HG03469 (cell line): ENCODE data around the gene LCN10.

Experiments used
- ATAC-seq: cut with Tn5 transposase; IDR thresholded peaks from one replicate; pipeline ENCODE4 v1.9.1; 2021; ENCODE audit warnings: mild to moderate bottlenecking, moderate library complexity, moderate number of reproducible peaks; ENCODE audit not compliant: unreplicated experiment

LCN10 gene

GRCh38 chr9:136740491-136740890, 2.2 kb downstream of the LCN10 start:
- ATAC-seq = no peak

DNA sequence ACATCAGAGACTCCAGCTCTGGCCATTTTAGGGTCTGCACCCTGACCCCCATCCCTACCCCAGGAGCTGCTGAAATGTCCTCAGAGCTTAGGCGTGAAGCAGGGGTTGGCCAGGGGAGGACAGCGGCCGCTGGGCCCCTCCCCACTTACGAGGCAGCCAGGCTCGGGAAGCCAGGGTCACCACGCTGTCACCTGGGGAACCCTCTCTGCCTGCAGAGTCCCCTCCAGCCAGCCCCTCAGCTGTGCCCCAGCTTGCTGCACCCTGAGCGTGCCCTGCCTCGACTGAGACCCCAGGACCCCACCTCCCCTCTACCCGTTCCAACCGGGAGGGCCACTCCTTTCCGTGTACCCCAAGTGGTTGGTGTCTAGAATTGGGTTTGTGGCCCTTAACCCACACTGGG, 2.7 kb downstream of the LCN10 start:
- ATAC-seq = no peak

GRCh38 chr9:136739509-136739908, 3.2 kb downstream of the LCN10 start:
- ATAC-seq = no peak

- ATAC-seq = no peak
These were observed 3.8 kb downstream of the LCN10 start for GRCh38 chr9:136738960-136739359.

DNA sequence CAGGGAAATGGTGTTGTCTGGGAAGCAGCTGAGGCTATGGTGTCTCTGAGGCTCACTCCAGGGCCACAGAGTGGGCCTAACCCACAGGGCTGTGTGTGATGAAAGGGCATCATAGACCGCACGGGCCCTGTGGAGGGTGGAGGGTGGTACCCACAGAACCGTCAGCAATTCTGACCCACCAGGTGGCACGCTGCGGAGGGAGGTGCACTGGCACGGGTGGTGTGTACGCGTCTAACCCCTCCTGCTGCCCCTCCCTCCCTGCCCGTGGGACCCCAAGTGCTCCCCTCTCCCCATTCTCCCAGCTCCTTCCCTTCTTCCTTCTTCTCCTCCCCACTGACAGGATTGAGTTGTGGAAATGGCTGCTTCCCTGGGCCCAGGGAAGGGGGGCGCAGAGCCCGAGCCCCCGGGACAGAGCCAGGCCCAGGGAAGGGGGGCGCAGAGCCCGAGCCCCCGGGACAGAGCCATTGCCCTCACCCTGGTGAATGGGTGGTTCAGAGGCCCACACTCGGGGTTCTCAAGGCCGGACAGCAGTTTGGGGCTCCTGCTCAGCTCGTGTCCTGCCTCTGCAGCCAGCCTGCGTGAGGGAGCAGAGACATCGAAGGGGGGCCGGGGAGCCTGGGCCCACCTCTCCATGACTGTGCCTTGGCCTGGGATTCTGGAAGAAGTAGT, 6.8 kb downstream of the LCN10 start:
- no peak for ATAC-seq

DNA sequence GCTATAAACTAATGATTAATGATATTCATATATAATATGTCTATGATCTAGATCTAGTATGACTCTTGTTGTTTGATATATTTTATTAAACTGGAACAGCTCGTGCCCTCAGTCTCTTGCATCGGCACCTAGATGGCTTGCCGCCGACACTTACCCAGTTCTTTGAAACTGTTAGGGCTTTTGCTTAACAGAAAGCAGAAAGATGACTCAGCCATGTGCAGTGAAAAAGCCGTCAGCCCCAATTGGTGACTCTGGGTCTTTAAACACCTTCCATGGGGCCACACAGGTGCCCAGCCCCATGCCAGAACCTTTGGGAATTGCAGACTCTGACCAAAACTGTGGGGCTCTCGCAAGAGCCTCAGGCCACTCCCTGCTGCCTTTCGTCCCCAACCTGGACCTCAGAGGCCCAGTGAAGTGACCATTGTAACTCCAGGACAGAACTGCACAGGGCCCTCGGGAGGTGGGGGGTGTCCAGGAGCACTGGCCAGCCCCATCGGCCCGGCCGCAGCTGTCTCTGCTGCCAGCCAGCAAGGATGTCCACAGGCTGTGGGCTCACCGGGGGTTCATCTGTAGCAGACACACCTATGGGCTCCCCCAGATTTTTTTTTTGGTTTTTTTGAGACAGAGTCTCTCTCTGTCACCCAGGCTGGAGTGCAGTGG, 7.8 kb downstream of the LCN10 start:
- no peak for ATAC-seq

DNA sequence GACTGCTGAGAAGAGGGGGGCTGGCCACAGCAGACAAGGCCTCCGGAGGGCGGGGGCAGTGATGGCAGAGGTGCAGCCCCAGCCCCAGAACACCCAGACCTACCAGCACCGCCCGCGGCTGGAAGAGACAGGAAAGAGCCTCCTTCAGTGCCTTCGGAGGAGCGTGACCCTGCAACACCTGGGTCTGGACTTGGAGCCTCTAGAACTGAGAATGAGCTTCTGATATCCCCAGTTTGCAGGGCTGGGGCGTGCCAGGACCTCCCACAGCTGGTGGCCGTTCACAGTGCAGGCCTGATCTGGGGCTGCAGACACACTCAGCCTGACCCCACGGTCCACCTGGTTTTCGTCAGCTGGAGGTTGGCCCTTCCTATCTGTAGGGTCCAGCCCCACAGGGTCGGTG, 9.1 kb downstream of the LCN10 start:
- no peak for ATAC-seq

- no peak for ATAC-seq
These were observed 10.1 kb downstream of the LCN10 start for GRCh38 chr9:136732444-136733178.

GRCh38 chr9:136729926-136730325, 12.8 kb downstream of the LCN10 start:
- ATAC-seq = no peak

GRCh38 chr9:136729144-136729543, 13.6 kb downstream of the LCN10 start:
- ATAC-seq = no peak

- no peak for ATAC-seq
These were observed 14.1 kb downstream of the LCN10 start for GRCh38 chr9:136728548-136729123.

DNA sequence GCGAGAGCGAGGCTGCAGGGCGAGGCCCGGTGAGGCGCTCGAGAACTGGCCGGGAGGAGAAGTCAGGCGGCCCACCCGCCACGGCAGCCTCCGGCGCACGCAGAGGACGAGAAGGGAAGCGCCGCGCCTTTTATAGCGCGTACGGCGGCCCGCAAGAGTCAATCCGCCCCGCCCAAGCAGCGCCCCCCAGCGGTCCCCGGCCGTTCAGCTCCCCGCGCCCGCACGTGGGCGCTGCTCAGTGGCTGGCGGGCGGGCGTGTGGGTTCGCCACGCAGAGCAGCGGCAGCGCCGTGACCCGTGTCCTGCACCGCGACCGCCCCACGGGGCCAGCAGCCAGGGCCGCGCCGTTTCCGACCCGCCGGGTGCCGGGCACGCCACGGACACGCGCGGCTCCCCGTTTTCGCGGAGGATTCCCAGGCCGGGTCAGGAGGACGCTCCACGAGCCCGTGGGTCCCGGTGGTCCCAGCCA, 14.6 kb downstream of the LCN10 start:
- ATAC-seq = peak; percentile 39

GRCh38 chr9:136726631-136727191, 16.0 kb downstream of the LCN10 start:
- ATAC-seq = no peak

GRCh38 chr9:136726118-136726517, 16.6 kb downstream of the LCN10 start:
- no peak for ATAC-seq

DNA sequence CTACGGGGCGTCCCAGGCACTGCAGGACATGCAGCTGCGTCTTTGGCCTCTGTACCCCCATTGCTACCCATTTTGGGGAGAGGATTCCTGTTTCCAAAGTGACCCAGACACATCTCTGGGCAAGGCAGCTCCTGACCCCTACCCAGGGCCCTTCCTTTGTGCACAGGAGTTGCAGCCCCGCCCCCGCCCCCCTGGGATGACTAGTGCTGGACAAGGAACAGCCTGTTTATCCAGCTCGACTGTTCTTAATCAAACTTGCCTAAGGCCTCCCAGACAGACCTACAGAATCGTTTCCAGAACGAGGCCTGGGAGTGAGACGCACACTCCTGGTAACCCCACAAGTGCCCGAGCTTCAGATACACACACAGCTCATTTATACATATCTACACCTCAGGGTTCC, 17.1 kb downstream of the LCN10 start:
- ATAC-seq = no peak

DNA sequence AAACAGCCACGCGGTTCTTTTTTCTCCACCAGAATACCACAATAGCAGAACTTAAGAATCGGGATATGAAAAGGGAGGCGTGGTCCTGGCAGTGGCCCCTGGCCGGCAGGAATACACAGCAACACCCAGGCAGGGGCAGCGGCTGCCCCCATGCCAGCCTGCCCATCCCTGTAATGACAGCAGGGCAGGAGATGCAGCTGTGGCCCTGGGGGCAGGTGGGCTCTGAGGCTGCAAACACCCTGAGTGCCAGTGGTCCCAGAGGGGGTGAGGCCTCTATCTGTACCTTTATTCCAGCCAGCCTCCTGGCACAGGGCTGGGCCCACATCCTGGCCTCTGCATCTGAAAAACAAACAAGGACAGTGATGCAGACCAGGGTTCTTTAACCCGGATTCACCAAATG, 18.0 kb downstream of the LCN10 start:
- no peak for ATAC-seq

DNA sequence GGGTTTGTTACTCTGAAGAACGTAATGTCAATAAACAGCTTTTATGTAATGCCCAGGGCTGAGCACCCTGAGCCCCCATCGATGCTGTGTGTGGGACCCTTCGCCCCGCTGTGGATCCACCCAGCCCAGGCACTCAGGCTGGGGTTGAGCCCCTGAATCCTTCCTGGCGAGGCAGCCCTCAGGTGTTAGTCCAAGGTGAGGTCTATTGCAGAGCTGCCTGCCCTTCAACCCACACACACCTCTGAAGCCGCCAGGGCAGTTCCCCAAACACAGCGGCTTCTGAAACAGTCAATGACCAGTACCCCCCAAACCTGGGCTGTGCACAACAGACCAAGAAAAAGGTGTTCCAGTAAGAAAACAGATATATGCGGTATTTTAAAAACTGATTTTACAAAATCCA, 18.8 kb downstream of the LCN10 start:
- no peak for ATAC-seq

DNA sequence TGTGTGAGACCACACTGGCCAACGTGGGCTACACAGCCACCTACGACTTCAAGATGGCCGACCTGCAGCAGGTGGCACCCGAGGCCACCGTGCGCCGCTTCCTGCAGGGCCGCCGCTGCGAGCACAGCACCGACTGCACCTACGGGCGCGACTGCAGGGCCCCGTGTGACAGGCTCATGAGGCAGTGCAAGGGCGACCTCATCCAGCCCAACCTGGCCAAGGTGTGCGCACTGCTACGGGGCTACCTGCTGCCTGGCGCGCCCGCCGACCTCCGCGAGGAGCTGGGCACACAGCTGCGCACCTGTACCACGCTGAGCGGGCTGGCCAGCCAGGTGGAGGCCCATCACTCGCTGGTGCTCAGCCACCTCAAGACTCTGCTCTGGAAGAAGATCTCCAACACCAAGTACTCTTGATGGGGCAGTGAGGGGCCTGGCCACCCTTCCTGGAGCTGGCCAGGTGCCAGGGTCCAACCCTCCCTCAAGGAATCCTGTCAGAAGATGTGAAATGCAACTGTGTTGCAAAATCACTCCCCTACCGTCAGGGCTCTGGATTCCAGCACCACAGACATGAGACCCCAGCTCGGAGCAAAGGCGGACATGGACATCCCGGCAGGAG, 19.3 kb downstream of the LCN10 start:
- ATAC-seq = no peak

DNA sequence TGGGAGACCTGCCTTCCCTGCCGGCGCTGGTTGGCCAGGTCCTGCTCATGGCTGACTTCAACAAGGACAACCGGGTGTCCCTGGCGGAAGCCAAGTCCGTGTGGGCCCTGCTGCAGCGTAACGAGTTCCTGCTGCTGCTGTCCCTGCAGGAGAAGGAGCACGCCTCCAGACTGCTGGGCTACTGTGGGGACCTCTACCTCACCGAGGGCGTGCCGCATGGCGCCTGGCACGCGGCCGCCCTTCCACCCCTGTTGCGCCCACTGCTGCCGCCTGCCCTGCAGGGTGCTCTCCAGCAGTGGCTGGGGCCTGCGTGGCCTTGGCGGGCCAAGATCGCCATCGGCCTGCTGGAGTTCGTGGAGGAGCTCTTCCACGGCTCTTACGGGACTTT, 19.8 kb downstream of the LCN10 start:
- no peak for ATAC-seq

DNA sequence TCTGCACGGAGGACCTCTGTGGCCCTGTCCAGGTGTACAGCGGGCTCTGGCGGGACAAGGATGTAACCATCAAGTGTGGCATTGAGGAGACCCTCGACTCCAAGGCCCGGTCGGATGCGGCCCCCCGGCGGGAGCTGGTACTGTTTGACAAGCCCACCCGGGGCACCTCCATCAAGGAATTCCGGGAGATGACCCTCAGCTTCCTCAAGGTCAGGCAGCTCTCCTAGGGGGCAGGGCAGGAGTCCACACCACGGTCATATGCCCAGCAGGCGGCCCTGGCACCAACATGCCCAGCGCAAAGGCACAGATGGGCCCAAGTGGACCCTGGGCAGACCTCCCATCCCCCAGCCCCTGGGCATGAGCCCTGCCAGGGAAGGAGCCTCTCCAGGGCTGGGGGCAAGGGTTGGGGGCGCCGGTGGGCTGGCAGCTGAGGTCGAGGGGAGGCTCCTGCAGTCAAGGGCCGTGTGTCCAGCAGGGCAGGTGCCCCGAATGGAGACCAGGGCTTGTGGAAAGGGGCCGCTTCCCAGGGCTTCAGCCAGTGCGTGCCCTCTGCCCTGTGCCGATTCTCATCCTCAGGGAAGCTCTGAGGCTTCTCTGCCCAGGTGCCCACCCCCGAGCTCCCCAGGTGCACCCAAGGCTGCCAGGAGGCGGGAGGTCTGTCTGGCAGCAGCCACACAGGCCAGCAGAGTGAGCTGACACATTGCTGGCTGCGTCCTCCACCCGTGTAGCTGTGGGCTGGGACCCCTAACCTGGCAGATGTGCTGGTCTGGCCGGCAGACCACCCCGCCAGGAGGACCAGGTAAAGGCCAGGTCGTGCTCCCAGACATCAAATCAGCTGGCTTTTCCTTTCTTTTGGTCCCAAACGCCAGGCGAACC, 20.4 kb downstream of the LCN10 start:
- no peak for ATAC-seq
